AG08396 (cell line): ENCODE results near the gene HOXA4.

Source experiments
- DNase-seq: peaks from one replicate; pipeline ENCODE4 v3.0.0; 2012; ENCODE audit warnings: low spot score, mixed read lengths

Gene HOXA4

GRCh38 chr7:27093184-27093895 lies 37.2 kb downstream of the HOXA4 start:
- DNase-seq, result no peak

- no peak for DNase-seq
Observed at GRCh38 chr7:27092819-27093110, 37.8 kb downstream of the HOXA4 start.

- no peak for DNase-seq
Observed at GRCh38 chr7:27091941-27092818, 38.4 kb downstream of the HOXA4 start.

GRCh38 chr7:27091105-27091504 lies 39.5 kb downstream of the HOXA4 start:
- DNase-seq, result no peak

GRCh38 chr7:27088002-27088922 lies 42.3 kb downstream of the HOXA4 start:
- no peak for DNase-seq

GRCh38 chr7:27083646-27084045 lies 46.9 kb downstream of the HOXA4 start:
- DNase-seq, result no peak

- DNase-seq, result no peak
Observed at GRCh38 chr7:27082171-27082570, 48.4 kb downstream of the HOXA4 start.

- no peak for DNase-seq
Observed at GRCh38 chr7:27080844-27081436, 49.6 kb downstream of the HOXA4 start.

- DNase-seq, result no peak
Observed at GRCh38 chr7:27079234-27079975, 51.2 kb downstream of the HOXA4 start.

- no peak for DNase-seq
Observed at GRCh38 chr7:27078616-27079233, 51.8 kb downstream of the HOXA4 start.
